A172 (cell line): ENCODE measurements around the gene ACR. TPM values are rescaled to one million over a fixed set of nuclear protein-coding genes. Genes with fewer than 3 reads are reported as not detected.

Experiments
- DNase-seq: peaks from one replicate; pipeline ENCODE4 v3.0.0-alpha.2; 2015; ENCODE audit warnings: low spot score
- total RNA-seq: library from RNA; depleted of rRNA; stranded (reverse); fragments of >200 nt; shearing (Covaris generic); gene quantifications from 2 replicates; pipeline ENCODE4 v1.2.3, GENCODE V29; 2014

ACR gene
- total RNA-seq, 1 experiment from 2014 or later = not detected

DNA sequence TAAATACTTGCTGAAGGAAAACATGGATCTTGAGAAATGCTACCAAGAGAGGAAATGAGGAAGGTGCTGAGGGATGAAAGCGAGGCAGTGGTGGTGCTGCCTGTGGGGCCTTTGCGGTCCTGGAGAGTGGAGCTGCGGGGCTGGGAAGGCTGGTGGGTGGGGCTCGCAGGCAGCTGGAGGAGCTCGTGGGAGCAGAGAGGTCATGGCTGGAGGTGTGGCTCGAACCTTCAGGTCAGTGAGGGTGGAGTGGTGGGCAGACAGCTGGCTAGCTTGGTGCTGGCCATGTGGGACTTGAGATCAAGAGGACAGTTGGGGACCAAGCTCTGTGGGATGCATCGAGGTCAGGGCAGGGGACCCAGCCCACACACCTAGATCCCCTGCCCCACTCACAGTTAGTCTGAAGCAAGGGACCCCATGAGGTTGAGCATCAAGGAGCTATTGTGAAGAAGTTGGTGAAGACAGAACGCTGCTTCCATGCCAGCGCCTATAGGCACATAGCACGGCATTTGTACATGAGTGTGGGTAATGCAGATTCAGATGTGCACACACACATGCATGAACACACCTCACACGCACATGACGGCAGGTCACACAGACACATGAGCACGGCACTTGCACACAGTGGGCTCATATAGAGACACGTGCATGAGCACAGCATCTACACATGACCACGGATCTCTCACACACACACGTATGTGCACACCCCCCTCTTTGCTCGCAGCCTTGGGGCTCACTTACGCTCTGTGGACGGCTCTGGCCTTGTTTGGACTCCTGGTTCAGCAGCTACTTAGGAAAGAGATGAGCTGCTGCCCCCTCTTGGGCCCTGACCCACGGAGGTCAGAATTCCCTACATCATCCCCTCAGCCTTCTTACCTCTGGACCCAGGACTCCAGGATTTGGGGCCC, 34.9 kb upstream of the ACR start:
- no peak for DNase-seq

DNA sequence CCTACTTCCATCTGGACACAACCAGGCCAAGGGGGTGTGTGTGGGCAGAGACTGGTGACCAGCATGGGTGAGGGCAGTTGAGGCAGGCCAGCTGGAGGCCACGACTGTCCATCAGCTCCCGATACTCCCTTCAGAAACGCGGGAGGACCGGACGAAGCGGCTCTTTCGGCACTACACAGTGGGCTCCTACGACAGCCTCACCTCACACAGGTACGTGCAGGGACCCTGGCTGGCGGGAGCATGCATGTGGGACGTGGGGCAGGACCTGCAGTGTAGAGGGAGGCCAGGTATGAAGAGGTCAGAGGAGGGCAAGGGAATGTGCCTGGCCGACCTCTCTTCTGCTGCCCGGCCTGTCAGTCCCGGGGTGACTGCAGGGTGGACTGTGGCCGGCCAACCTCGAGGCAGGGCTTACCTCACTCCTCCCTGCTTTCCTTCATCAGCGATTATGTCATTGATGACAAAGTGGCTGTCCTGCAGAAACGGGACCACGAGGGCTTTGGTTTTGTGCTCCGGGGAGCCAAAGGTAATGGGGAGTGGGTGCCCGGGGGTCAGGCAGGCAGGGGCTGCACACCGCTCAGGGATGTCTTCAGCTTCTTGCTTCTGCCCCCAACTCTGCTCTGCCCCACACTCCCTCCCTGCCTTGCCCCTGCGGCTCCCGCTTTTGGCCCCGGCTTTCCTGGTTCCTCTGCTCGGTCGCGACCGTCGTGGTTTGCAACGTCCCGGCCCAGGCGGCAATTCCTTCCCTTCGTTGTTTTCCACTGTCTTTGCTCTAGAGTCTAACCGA, 34.1 kb upstream of the ACR start:
- DNase-seq = no peak

DNA sequence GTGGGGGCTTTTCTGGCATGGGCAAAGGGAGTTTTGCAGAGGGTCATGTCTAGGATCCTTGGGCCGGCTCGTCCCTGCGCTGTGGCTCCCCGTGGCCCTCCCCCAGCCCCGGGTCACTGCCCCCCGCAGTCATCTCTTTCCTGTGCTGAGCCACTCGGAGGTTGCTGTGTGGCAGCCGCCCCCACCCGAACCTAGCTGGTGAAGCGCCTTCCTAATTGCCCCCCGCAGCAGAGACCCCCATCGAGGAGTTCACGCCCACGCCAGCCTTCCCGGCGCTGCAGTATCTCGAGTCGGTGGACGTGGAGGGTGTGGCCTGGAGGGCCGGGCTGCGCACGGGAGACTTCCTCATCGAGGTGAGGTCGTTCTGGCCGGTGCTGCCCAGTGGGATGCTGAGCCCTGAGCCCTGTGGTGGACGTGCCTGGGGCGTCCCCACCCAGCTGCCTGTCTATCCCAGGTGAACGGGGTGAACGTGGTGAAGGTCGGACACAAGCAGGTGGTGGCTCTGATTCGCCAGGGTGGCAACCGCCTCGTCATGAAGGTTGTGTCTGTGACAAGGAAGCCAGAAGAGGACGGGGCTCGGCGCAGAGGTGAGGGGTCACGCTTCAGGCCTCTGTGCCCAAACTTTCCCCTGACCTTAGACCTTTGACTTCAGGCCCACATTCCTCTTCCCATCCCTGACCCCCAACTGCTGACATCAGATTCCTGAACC, 33.3 kb upstream of the ACR start:
- DNase-seq = no peak

DNA sequence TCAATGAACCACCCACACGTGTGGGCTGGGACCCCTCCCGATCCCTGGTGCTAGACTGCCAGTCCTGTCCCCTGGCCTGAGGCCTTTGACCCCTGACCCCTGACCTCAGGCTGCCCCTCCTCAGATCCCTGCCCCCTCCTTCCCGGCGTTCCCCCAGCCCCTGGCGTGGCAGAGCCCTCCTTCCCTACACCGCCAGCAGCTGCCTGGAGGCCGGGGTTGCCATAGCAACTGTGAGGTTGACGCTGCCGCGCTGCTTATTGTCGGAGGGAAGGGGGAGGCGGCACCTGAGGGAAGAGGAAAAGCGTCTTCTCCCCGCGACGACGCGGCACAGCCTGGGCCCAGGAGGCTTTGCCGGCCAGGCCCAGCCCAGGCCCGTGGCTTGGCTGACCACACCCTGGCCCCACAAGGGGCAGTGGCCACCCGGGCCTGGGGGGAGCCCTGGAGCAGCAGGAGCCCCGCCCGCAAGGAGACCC, 32.7 kb upstream of the ACR start:
- no peak for DNase-seq

DNA sequence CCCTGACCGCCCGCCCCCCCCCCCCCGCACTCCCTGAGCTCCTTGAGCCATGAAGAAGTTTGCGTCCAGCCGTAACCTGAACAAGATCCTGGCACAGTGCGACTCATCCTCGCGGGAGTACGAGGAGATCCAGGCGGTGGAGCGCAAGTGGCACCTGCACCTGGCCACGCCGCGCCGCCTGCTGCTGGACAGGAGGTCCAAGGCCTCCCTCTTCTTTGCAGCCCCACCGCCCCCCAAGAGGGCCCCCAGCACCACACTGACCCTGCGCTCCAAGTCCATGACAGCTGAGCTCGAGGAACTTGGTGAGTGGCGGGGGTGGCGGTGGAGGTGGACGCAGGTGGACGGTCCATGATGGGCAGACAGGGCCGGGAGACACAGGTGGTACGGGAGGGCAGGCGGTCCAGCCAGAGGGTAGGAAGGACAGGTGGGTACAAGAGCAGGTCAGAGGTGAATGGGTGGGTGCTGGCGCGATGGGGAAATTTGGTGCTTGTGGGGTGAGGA, 32.1 kb upstream of the ACR start:
- DNase-seq = no peak

DNA sequence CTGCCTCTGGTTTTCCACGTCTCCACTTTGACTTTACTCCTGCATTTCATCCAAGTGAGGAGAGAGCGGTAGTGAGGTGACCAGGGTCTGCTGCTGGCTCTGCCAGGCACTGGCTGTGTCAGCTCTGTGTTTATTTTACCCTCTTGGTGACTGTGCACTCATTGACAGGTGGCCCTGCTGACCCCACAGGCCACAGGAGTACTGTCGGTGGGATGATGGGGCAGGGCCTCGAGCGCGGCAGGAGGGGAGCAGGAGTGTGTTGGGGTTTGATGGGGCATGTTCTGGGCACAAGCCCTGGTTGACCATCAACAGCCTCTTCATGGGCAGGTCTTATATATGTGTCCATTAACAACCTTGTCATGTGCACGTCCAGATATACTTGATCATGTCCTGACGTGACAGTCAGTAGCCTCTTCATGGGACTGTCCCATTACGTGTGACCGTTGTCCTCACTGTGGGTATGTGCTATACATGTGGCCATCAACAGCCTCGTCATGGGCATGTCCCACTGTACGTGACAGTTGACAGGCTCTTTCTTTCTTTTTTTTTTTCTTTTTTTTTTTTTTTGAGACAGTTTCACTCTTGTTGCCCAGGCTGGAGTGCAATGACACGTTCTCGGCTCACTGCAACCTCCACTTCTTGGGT, 31.4 kb upstream of the ACR start:
- DNase-seq = no peak

DNA sequence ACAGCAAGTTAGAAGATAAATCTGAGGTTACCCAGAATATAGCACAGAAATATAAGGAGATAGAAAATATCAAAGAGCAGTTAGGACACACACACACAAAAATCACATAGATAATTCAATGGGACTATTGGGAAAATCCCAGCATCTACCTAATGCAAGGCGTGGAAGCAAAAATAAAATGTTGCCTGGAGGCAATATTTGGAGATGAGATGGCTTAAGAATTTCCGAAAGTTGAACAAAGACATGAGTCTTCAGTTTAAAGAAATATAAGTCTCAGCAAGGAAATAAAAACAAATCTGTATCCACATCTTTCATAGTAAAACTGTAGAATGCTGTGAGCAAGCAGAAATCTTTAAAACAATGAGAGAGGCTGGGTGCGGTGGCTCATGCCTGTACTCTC, 29.5 kb upstream of the ACR start:
- DNase-seq = no peak

DNA sequence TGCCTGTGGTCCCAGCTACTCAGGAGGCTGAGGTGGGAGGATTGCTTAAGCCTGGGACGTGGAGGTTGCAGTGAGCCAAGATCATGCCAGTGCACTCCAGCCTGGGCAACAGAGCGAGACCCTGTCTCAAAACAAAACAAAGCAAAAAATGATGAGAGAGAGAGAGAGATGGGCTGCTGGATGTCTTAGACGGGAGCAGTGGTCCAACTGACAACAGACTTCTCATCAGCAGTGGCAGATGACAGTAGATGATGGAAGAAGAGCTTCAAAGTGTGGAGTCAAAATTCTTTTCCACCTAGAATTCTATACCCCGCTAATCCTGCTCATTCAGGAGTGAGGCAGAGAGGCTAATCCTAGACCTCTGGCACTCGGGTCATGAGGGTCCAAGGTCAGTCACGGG, 29.0 kb upstream of the ACR start:
- no peak for DNase-seq

DNA sequence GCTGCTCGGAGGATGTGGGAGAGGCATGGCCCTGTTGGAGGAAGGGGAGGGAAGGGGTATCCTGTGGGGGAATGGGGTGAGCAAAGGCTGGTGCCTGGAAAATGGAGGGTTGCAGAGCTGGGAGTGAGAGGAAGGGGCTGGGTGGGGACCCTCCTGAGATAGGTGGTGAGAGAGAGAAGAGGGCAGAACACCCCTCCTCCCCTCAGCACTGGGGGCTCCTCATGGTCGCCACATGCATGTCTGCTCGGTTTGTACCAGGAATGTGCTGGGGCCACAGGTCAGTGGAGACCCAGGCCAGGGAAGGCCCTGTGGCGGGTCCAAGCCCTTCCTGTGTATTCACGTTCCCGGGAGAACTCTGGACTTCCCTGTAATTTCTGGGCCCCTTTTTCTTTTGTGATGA, 27.8 kb upstream of the ACR start:
- no peak for DNase-seq

DNA sequence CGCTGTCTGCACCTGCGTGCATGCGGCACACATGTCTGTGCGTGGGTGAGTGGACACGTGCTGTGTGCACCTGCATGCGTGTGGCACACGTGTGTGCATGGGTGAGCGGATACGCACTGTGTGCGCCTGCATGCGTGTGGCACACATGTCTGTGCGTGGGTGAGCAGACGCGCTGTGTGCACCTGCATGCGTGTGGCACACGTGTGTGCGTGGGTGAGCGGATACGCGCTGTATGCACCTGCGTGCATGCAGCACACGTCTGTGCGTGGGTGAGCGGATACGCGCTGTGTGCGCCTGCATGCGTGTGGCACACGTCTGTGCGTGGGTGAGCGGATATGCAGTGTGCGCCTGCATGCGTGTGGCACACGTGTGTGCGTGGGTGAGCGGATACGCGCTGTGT, 27.1 kb upstream of the ACR start:
- no peak for DNase-seq

DNA sequence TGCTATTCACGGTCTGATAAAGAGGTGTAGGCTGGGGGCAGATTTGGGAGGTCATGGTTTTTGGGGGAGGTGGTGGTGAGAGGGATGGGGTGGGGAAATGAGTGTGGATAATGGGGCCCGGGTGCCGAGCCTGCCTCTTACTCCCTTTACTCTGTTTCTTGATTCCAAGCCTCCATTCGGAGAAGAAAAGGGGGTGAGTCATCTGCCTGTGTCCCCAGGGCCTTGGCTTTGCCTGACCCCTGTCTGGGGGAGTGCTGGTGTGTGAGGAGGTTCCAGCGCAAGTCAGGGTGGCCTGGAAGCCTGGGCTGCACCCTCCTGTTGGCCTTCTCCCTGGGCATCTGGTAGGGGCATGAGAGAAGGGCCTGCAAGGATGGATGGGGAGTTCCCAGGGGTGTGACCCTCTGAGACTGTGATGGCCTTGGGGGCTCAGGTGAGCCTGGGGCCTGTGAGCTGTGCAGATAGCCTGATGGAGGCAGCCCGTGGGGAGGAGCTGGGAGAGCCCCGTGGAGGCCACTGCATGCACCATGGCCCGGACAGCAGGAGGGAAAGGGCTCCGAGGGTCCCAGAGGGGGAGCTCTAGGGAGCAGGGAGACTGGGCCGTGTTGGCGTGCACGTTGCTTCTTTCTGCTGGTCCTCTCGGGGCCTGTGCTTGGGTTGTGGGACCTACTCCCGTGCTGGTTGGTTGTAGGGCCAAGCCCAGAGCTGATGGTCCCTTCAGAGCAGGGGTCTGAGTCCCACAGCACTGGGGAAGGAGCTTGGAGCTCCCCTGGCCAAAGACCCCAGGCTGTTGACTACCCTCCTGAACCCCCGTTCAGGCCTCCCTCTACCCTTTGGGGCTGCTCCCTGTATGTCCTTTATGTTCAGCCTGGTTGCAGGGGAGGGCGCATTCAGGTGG, 26.3 kb upstream of the ACR start:
- DNase-seq = no peak

DNA sequence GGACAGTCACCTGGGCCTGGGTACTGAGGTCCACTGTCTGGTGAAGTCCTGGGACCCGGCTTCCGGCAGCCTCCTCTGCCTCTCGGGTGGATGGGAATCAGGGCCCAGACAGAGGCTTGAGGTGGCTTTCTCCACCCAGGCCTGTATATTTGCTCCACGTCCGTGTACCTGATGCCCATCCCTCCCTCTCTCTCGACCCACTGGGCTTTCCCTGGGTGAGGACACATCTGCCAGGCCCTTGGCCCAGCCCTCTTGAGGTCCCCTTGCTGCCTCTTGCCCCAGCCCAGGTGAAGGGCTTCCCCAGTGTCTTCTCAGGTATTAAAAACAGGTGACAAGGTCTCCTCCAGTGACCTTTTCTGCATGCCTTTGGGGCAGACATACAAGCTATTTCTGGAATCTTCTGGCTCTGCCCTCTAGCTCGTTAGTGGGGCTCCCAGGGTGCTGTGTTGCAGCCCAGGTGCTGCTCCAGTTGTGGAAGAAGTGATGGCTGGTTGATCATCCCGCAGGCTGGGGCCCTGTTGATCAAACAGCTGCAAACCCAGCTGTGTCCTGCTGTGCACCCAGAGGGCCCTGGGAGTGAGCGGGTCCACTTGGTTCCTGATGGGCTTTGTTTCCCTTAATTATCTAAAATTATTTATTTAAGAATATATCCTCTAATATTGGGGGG, 25.5 kb upstream of the ACR start:
- DNase-seq = no peak

DNA sequence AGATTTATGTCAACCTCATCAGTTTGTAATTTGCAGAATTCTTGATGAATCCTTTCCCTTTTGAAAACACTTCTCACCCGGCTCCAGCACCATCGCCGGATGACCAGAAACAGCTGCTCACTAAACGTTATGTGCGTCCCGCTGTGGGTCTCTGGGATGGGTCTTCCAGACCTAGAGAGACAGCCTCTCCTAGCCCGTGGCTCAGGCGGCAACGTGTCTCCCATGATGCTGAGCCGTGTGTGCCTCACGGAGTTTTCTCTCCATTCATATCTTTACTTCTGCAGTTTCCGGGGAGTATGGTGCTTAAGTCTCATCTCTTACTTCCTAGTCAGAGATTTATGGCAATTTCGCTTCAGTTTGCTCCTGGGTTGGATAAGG, 25.0 kb upstream of the ACR start:
- no peak for DNase-seq

DNA sequence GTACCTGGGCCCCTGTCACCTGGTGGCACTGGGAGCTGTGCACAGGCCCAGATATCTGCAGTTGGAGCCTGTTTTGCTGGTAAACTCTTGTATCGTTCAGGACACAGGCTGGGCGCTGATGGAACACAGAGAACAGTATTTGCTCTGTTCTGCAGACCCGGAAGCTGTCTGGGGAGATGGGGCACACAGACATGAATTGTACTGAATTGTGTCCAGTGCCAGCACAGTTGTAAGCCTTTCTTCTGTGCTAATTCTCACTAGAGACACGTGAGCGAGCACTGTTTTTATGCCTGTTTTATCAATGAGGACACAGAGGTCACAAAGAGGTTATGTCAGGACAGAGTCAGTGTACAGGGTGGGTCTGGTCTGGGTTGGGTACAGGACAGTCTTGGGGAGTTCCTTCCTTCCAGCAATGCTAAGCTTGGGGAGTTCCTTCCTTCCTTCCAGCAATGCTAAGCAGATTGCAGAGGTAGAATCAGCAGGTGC, 24.4 kb upstream of the ACR start:
- no peak for DNase-seq

DNA sequence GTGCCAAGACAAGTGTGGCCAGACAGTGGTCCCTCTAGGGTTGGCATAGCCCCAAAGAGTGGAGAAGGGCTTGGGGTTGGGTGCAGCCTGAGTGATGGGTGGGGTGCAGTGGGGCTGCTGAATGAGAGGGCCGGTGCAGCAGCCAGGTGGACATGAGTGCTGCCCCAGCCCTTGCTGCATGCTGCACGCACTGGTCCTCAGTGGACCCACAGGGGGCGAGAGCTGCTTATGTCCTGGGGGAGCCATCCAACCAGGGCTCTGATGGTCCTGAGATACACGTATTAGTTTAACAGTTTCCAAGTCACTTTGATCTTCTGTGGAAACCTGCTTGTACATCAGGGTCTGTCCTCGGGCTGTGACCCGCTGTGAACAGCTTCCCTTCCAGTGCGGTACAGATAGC, 23.9 kb upstream of the ACR start:
- no peak for DNase-seq

DNA sequence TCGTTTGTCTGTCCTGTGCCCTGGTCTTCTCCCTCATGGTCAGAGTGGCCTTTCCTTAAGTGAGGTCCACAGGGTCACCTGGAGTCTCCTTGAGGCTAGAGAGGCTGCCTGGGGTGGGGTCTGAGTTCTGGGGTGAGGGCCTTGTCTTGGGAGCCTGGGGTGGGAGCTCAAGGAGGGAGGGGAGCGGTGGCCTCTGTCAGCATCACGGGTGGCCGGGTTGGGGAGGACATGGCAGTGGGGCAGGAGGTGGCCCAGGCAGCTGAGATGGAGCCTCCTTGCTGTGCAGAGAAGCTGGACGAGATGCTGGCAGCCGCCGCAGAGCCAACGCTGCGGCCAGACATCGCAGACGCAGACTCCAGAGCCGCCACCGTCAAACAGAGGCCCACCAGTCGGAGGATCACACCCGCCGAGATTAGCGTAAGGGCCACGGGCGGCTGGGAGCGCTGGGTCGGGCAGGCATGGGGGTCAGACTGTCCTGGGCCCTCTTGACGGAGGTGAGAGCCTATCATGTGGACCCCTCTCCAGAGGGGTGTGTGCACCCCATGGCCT, 23.3 kb upstream of the ACR start:
- no peak for DNase-seq

DNA sequence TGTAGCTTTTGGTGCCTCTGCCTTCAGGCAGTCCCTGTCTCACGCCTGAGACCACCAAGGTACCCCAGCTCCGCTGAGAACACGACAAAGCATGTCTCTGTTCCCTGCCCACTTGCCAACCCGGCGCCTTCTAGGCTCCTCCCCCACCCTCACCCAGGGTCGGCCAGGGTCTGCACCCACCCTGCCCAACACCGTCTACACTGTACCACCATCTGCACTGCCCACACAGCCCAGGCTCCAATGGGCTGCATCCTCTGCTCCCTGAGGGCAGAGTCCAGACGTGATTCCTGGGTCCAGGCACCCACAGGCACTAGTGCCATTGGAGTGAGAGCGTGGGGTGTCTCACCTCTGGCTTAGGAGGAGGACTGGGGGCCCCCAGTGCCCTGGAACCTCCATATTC, 22.8 kb upstream of the ACR start:
- no peak for DNase-seq

DNA sequence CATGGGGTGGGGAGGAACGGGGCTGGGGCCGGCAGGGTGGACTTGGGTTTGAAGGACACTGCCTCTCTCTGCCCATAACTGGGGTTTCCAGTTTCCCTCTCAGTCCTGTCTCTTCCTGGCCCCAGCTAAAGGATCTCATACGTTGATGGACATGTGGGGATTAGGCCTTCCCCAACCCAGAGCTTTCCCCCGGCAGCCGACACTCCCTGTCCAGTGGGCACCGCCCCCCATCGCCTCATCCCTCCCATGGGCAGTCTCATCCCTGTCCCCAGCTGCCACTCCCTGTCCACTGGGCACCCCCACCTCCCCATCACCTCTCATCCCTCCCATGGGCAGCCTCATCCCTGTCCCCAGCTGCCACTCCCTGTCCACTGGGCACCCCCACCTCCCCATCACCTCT, 22.2 kb upstream of the ACR start:
- DNase-seq = no peak

DNA sequence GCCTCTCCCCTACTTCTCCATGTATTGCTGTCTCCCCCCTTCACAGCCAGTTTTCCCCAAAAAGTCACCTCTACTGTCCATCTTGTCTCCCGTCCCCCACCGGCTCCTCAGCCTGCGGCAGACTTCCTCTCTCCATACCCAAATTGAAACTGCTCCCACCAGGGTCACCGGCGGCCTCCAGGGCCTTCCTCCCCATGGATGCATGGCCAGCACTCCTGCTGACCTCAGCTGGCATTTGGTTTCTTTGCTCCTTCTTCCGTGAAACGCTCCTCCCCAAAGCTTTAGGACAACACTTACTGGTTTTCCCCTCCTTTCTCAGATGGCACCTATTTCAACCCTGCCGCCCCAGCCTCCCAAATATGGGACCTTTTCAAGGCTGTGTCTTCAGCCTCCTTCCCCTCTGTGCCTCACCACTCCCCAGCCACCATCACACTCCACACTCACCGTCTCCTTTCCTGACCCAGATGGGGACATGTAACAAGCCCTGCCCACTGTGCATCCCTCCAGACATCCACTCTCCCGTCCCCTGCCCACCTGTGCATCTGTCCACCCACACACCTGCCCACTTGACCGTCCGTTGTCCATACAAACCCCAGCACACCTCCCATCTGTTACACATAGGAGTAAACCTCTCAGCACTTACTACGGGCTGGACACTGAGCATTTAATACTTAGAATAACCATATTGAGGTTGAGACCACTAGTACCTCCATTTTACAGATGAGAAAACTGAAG, 21.5 kb upstream of the ACR start:
- no peak for DNase-seq
